IMR-90 (cell line): Measurements from ENCODE around the gene FOXF1. TPM values are rescaled to one million over a fixed set of nuclear protein-coding genes. Genes with fewer than 3 reads are reported as not detected.

ENCODE experiments used
- ATAC-seq: fragments of 200-7000 bp; cut with Tn5 transposase; 2 replicates; pipeline ENCODE4 v1.9.1; 2020; ENCODE audit warnings: low read depth, mild to moderate bottlenecking, moderate library complexity
- BruUV-seq: library from RNA; stranded (reverse); fragments of 400-500 nt; replicated peaks from 2 replicates; lab custom pipeline; 2021; lab: Mats Ljungman, UMichigan
- CTCF ChIA-PET: fragments of 300-600 bp; formaldehyde crosslinking; extraction: SDS; loops from one replicate; lab custom pipeline; 2021; ENCODE audit warnings: antibody characterized with exemption; lab: Yijun Ruan, JAX
- POLR2A ChIA-PET: fragments of 300-600 bp; sonication (Branson Sonifier 250); formaldehyde crosslinking; loops from one replicate; lab custom pipeline; 2022; ENCODE audit warnings: antibody characterized with exemption; ENCODE audit not compliant: unreplicated experiment; lab: Charles Lee
- DNase-seq: peaks from one replicate; pipeline ENCODE4 v3.0.0; 2013
- H2AFZ ChIP-seq: replicated peaks from 2 replicates; pipeline ENCODE3; 2013; ENCODE audit warnings: low read length, mild to moderate bottlenecking; ENCODE audit not compliant: poor library complexity
- H2AK5ac ChIP-seq: 2 replicates; pipeline ENCODE4 v1.6.1; 2013; ENCODE audit warnings: low read depth, low read length, inconsistent platforms
- H2AK9ac ChIP-seq: replicated peaks from 2 replicates; pipeline ENCODE3; 2013; ENCODE audit warnings: mild to moderate bottlenecking, low read depth, low read length, moderate library complexity; ENCODE audit not compliant: poor library complexity
- H2BK120ac ChIP-seq: 2 replicates; pipeline ENCODE4 v1.6.1; 2013; ENCODE audit warnings: low read depth, low read length, inconsistent platforms
- H2BK15ac ChIP-seq: 3 replicates; pipeline ENCODE4 v1.6.1; 2013; ENCODE audit warnings: low read depth, low read length, inconsistent platforms
- H2BK20ac ChIP-seq: 2 replicates; pipeline ENCODE4 v1.6.1; 2013; ENCODE audit warnings: low read depth, mild to moderate bottlenecking, inconsistent platforms, low read length, moderate library complexity
- H2BK5ac ChIP-seq: 2 replicates; pipeline ENCODE4 v1.6.1; 2013; ENCODE audit warnings: mild to moderate bottlenecking, low read depth, low read length, inconsistent platforms; ENCODE audit not compliant: poor library complexity, severe bottlenecking
- H3K14ac ChIP-seq: replicated peaks from 2 replicates; pipeline ENCODE4 v1.6.1; 2013; ENCODE audit warnings: low read depth, low read length, inconsistent platforms
- H3K18ac ChIP-seq: 2 replicates; pipeline ENCODE4 v1.6.1; 2013; ENCODE audit warnings: low read depth, low read length, control low read depth
- H3K23ac ChIP-seq: 2 replicates; pipeline ENCODE4 v1.6.1; 2013; ENCODE audit warnings: low read depth, low read length, inconsistent platforms
- H3K27ac ChIP-seq: 2 replicates; pipeline ENCODE4 v1.5.1; 2013; ENCODE audit warnings: mild to moderate bottlenecking, control low read depth, low read length; ENCODE audit not compliant: insufficient read depth
- H3K27me3 ChIP-seq: 2 replicates; pipeline ENCODE4 v1.6.1; 2013; ENCODE audit warnings: low read length; ENCODE audit not compliant: control insufficient read depth, insufficient read depth
- H3K36me3 ChIP-seq: 2 replicates; pipeline ENCODE4 v1.6.1; 2013; ENCODE audit warnings: low read length, mixed read lengths; ENCODE audit not compliant: control insufficient read depth, insufficient read depth
- H3K4ac ChIP-seq: 2 replicates; pipeline ENCODE4 v1.6.1; 2013; ENCODE audit warnings: low read depth, low read length, inconsistent platforms
- H3K4me1 ChIP-seq: 2 replicates; pipeline ENCODE4 v1.6.1; 2013; ENCODE audit warnings: low read length, mixed read lengths; ENCODE audit not compliant: control insufficient read depth, insufficient read depth
- H3K4me2 ChIP-seq: 2 replicates; pipeline ENCODE4 v1.6.1; 2013; ENCODE audit warnings: low read depth, mild to moderate bottlenecking, control low read depth, low read length, moderate library complexity
- H3K4me3 ChIP-seq: 2 replicates; pipeline ENCODE4 v1.5.1; 2013; ENCODE audit warnings: low read depth, mild to moderate bottlenecking, control low read depth, low read length, moderate library complexity; ENCODE audit not compliant: insufficient read depth
- H3K56ac ChIP-seq: 2 replicates; pipeline ENCODE4 v1.6.1; 2013; ENCODE audit warnings: low read length, inconsistent platforms; ENCODE audit not compliant: insufficient read depth; ENCODE audit errors: extremely low read depth
- H3K79me1 ChIP-seq, 2 experiments: 2 replicates each; pipeline ENCODE4 v1.6.1; 2013; ENCODE audit warnings: low read length in 2 of 2, inconsistent platforms in 1 of 2, low read depth in 1 of 2
- H3K9ac ChIP-seq: 2 replicates; pipeline ENCODE4 v1.6.1; 2013; ENCODE audit warnings: low read depth, low read length, control low read depth
- H3K9me1 ChIP-seq: 2 replicates; pipeline ENCODE4 v1.6.1; 2013; ENCODE audit warnings: low read length, inconsistent platforms; ENCODE audit not compliant: insufficient read depth
- H3K9me3 ChIP-seq: 2 replicates; pipeline ENCODE4 v1.6.1; 2013; ENCODE audit warnings: low read length; ENCODE audit not compliant: control insufficient read depth, insufficient read depth
- H4K20me1 ChIP-seq: 2 replicates; pipeline ENCODE4 v1.6.1; 2013; ENCODE audit warnings: low read length, inconsistent platforms; ENCODE audit not compliant: insufficient read depth
- H4K5ac ChIP-seq: 2 replicates; pipeline ENCODE4 v1.6.1; 2013; ENCODE audit warnings: mild to moderate bottlenecking, low read depth, low read length, control low read depth
- H4K8ac ChIP-seq, 2 experiments: 2 replicates each; pipeline ENCODE4 v1.6.1; 2013; ENCODE audit warnings: low read depth in 2 of 2, low read length in 2 of 2, control low read depth in 1 of 2, inconsistent platforms in 1 of 2
- H4K91ac ChIP-seq: 2 replicates; pipeline ENCODE4 v1.6.1; 2013; ENCODE audit warnings: low read depth, low read length, inconsistent platforms; ENCODE audit not compliant: insufficient read depth
- ELK1 ChIP-seq: fragments of 150-350 bp; IDR thresholded peaks from 2 replicates; pipeline ENCODE4 v1.6.1; 2016; ENCODE audit warnings: low read depth, mild to moderate bottlenecking, low read length, moderate library complexity, borderline replicate concordance
- MAZ ChIP-seq: IDR thresholded peaks from 2 replicates; pipeline ENCODE4 v1.6.1; 2012; ENCODE audit warnings: low read depth, mild to moderate bottlenecking, low read length, improper control_type of control experiment, moderate library complexity, borderline replicate concordance
- NFE2L2 ChIP-seq: fragments of 150-350 bp; IDR thresholded peaks from 2 replicates; pipeline ENCODE4 v1.6.1; 2016; ENCODE audit warnings: low read depth, mild to moderate bottlenecking, low read length
- RAD21 ChIP-seq: IDR thresholded peaks from 2 replicates; pipeline ENCODE4 v1.6.1; 2012; ENCODE audit warnings: low read length, improper control_type of control experiment
- WGBS, 2 experiments: methylation state at CpG; one replicate each; pipeline versions ENCODE4 v1.1.5 to v1.1.7; 2013; ENCODE audit warnings: missing lambda C conversion rate in 2 of 2; ENCODE audit not compliant: insufficient read length in 1 of 2; ENCODE audit errors: extremely low coverage in 2 of 2; 5-methylcytosine and 5-hydroxymethylcytosine counted together
- dilution Hi-C: fragments of 300-500 bp; cut with HindIII; formaldehyde crosslinking; loops from one replicate; pipeline ENCODE4 v1.14.3; 2018; ENCODE audit warnings: low sequenced_read_pairs; ENCODE audit not compliant: unreplicated experiment
- in situ Hi-C: fragments of 300-500 bp; cut with MboI; formaldehyde crosslinking; loops from 3 replicates; pipeline ENCODE4 v1.14.3; 2019; ENCODE audit warnings: low sequenced_read_pairs, inconsistent platforms, mixed read lengths
- intact Hi-C: fragments of 100-400 bp; cut with micrococcal nuclease; formaldehyde crosslinking; loops from 2 replicates; pipeline ENCODE4 v1.10.0; 2022
- polyA plus RNA-seq, 3 experiments: library from polyadenylated mRNA; depleted of rRNA; stranded (reverse); fragments of >200 nt; gene quantifications; 2 replicates each; pipeline ENCODE4 v1.2.3, GENCODE V29; 2012; ENCODE audit warnings: low replicate concordance in 1 of 3
- total RNA-seq: library from RNA; depleted of rRNA; stranded (reverse); fragments of >200 nt; gene quantifications from 2 replicates; pipeline ENCODE4 v1.2.3, GENCODE V29; 2012

FOXF1 gene
- total and polyA plus RNA-seq, 2 of the 4 experiments (the other 2 are of a cell fraction), result 2.7 to 33.0 TPM

GRCh38 chr16:86522634-86523033 lies 12.3 kb downstream of the FOXF1 start:
- H4K8ac ChIP-seq, result no peak overlapping the region
- POLR2A ChIA-PET, result no interaction called here
- no peak overlapping the region for H2BK5ac ChIP-seq
- no peak for TF ChIP-seq NFE2L2
- TF ChIP-seq RAD21, result no peak
- no peak for TF ChIP-seq MAZ
- TF ChIP-seq ELK1, result no peak
- H3K36me3 ChIP-seq, result peaks cover 7% of the 10 kb centered on the region; the same call in 1 of the 2 replicates
- H3K4me1 ChIP-seq, result peaks cover 6% of the 10 kb centered on the region; the same call in 1 of the 2 replicates
- H4K20me1 ChIP-seq, result peaks cover 24% of the 10 kb centered on the region
- no peak overlapping the region for H2AK9ac ChIP-seq
- in situ Hi-C loops, result no loop called here
- H3K27ac ChIP-seq, result no peak overlapping the region
- no peak overlapping the region for H2AK5ac ChIP-seq
- no peak overlapping the region for H3K4me2 ChIP-seq
- H3K4me3 ChIP-seq, result no peak overlapping the region
- no peaks in the 10 kb centered on the region for H3K9me3 ChIP-seq
- H3K56ac ChIP-seq, result no peak overlapping the region
- dilution Hi-C loops, result no loop called here
- no peak overlapping the region for H3K18ac ChIP-seq
- intact Hi-C loops, result loop anchor here (5.0 kb wide), 1 partner anchor 505 kb away; no protein-coding TSS in a partner anchor
- no peak overlapping the region for H4K91ac ChIP-seq
- H3K9ac ChIP-seq, result no peak overlapping the region
- no peak overlapping the region for H2BK15ac ChIP-seq
- H2AFZ ChIP-seq, result no peak overlapping the region
- WGBS, 2 experiments, result 87% methylated on average over 11 of the region's 16 CpGs; no CpG with 5 or more reads in 1 of the 2 experiments
- no peaks in the 10 kb centered on the region for H3K27me3 ChIP-seq
- no peak overlapping the region for H3K23ac ChIP-seq
- ATAC-seq, result no peak
- H3K79me1 ChIP-seq, result peaks cover 0 to 31% of the 10 kb centered on the region in 2 experiments; a peak in 2 of 4 replicates
- no peak overlapping the region for H2BK120ac ChIP-seq
- H2BK20ac ChIP-seq, result no peak overlapping the region
- no peak for DNase-seq
- H3K14ac ChIP-seq, result no peak overlapping the region
- no peak overlapping the region for H4K5ac ChIP-seq
- peaks cover 5% of the 10 kb centered on the region for H3K9me1 ChIP-seq
- no TSS peak for BruUV-seq
- H3K4ac ChIP-seq, result no peak overlapping the region
- CTCF ChIA-PET, result no interaction called here
